Activated T-cell treated with anti-CD3 and anti-CD28 coated beads, Interleukin-2, amount 50 U/mL, for 72 hours (primary cell): ENCODE measurements around the gene STX7. TPM values are rescaled to one million over a fixed set of nuclear protein-coding genes. Genes with fewer than 3 reads are reported as not detected.

Source experiments
- total RNA-seq, 2 donors: library from RNA; stranded (reverse); gene quantifications; one replicate each; pipeline ENCODE4 v1.2.3, GENCODE V29; 2022

Gene STX7
- total RNA-seq, 2 donors from 2014 or later, result 10.6 to 15.3 TPM

Other genes with a start within 250 kb of the STX7 start
- not detected for gene MOXD1, start 111.6 kb downstream of the STX7 start, total RNA-seq
- gene TAAR9, start 25.2 kb upstream of the STX7 start, total RNA-seq, result not detected
- gene TAAR8, start 39.6 kb upstream of the STX7 start, total RNA-seq, result not detected
- gene TAAR6, start 57.2 kb upstream of the STX7 start, total RNA-seq, result not detected
- not detected for gene TAAR5, start 76.6 kb upstream of the STX7 start, total RNA-seq
- gene TAAR2, start 111.2 kb upstream of the STX7 start, total RNA-seq, result not detected
- not detected for gene TAAR1, start 146.1 kb upstream of the STX7 start, total RNA-seq
- not detected for gene VNN1, start 200.9 kb upstream of the STX7 start, total RNA-seq
- 10 to 100 TPM; 14.4 to 16.6 TPM for gene VNN2, start 244.8 kb upstream of the STX7 start, total RNA-seq